EL (cell line): ENCODE results near the gene GALNT9.

Experiments
- DNase-seq: peaks from one replicate; pipeline ENCODE4 v3.0.0-alpha.2; 2016

GALNT9 gene

GRCh38 chr12:132292328-132293319 is 36.8 kb downstream of the GALNT9 start:
- DNase-seq: no peak

GRCh38 chr12:132291402-132292175 is 37.8 kb downstream of the GALNT9 start:
- DNase-seq: no peak

- no peak for DNase-seq
Measured at GRCh38 chr12:132290203-132290540, 39.2 kb downstream of the GALNT9 start.

- no peak for DNase-seq
Measured at GRCh38 chr12:132289356-132290202, 39.8 kb downstream of the GALNT9 start.

- DNase-seq: no peak
Measured at GRCh38 chr12:132288516-132289215, 40.7 kb downstream of the GALNT9 start.

GRCh38 chr12:132287391-132288238 is 41.8 kb downstream of the GALNT9 start:
- DNase-seq: no peak

- DNase-seq: peak; percentile 6
Measured at GRCh38 chr12:132286912-132287311, 42.5 kb downstream of the GALNT9 start.

- peak; percentile 56 for DNase-seq
Measured at GRCh38 chr12:132285991-132286681, 43.3 kb downstream of the GALNT9 start.

GRCh38 chr12:132284827-132285741 is 44.3 kb downstream of the GALNT9 start:
- no peak for DNase-seq

GRCh38 chr12:132284071-132284826 is 45.1 kb downstream of the GALNT9 start:
- no peak for DNase-seq

- no peak for DNase-seq
Measured at GRCh38 chr12:132282950-132283771, 46.2 kb downstream of the GALNT9 start.

GRCh38 chr12:132282031-132282949 is 47.1 kb downstream of the GALNT9 start:
- no peak for DNase-seq

- no peak for DNase-seq
Measured at GRCh38 chr12:132281038-132281437, 48.4 kb downstream of the GALNT9 start.

GRCh38 chr12:132280406-132280805 is 49.0 kb downstream of the GALNT9 start:
- DNase-seq: no peak

GRCh38 chr12:132279930-132280329 is 49.5 kb downstream of the GALNT9 start:
- DNase-seq: no peak

- no peak for DNase-seq
Measured at GRCh38 chr12:132279184-132279889, 50.1 kb downstream of the GALNT9 start.
